NCI-H2029 treated with DMSO at 0.1 percent for 48 hours (cell line): ENCODE measurements around the gene RARRES1.
A peak's percentile ranks its signal among the peaks of the same experiment; 100 is the strongest.

Experiments
- DNase-seq: peaks from one replicate; lab custom pipeline; 2025; lab: John Stamatoyannopoulos, UW

The RARRES1 gene

DNA sequence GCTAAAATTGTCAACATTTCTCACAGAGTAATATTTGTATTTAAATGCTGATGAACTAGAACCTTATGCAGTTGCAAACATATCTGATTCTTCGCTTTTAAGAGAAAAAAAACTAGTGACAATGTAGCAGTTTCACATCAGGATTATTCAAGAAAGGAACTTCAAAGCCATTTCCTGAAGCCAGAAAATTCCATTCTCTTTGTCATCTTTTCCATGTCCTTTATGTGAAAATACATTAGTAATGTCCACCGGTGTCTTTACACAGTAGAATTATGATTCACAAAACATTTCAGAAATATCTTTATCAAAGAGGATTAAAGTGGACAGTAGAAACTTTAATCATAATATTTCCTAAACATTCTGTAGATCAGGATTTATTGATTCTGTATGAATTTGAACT, 47.1 kb downstream of the RARRES1 start:
- DNase-seq, result no peak

DNA sequence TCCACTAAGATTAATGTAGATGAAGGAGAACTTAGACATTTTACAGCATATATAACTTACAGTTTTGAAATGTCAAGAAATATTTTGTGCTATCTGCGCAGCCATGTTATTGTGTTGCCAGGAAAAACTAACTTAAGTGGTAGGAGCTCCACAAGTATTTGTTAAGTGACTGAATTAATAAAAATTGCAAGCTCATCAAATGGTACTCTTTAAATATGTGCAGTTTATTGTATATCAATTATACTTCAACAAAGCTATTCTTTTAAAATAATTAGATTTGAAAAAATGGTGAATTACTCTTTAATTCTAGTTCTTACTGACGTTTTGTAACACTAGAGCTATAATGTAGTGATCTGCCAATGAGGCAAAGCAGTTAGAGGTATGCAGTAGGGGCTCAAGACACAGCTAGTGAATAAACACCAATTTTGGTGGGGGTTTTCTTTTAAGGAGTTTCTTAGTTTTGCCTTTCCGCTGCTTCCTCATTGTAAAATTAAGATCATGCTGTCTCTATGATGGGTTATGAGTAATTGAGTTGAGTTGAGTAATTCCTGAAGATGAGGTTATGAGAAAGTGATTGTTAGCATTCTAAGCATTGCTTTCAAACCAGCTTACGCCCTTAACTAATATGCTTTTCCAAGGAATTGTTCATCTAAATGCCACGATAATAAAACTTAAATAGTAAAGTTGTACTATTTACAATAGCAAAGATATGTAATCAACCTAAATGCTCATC, 48.9 kb downstream of the RARRES1 start:
- no peak for DNase-seq

DNA sequence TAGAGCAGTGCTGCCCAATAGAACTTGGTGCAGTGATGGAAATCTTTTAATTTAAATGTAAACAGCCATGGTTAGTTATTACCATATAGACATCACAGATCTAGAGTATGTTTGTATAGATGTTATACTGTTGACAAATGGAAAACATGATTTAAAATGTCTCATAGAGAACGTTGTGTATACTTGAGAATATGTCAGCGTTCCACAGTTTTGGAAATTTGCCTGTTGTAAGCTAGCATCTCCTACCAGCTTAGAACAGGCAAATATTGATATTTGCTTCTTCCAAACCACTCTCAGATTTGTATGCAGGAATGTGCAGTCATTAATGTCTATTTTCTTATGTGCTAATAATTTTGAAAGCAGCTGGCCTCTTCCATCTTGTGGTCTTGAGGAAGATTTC, 51.4 kb downstream of the RARRES1 start:
- no peak for DNase-seq

DNA sequence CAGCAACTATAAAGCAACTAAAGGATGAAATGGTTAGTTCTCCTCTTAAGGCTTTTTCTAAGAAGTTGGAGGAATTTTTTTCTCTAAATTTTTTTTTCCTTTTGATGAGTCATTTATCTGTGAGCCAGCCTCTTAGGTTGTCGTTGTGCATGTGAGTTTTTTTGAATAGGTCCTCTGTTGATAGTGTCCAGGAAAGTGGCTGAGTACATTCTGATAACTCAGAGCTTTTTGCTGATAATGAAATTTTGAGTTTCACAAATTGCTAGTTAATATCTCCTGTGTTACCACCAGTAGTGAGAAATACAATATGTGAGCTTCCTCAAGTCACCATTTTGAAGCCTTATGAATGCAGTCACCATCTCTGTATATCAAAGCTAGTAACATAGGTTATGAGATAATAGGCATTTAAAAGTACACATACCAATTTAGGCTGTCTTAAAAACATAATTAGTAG, 52.7 kb downstream of the RARRES1 start:
- no peak for DNase-seq

DNA sequence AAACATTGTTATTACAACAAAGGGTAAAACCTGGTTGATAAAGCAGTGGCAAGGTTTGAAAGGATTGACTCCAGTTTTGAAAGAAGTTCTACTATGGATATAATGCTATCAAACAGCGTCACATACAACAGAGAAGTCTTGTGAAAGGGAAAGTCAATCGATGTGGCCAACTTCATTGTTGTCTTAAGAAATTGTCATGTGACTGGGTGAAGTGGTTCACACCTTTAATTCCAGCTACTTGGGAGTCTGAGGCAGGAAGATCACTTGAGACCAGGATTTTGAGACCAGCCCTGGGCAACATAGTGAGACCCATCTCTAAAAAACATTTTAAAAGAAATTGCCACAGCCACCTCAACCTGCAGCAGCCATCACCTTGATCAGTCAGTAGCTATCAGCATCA, 53.6 kb downstream of the RARRES1 start:
- no peak for DNase-seq

DNA sequence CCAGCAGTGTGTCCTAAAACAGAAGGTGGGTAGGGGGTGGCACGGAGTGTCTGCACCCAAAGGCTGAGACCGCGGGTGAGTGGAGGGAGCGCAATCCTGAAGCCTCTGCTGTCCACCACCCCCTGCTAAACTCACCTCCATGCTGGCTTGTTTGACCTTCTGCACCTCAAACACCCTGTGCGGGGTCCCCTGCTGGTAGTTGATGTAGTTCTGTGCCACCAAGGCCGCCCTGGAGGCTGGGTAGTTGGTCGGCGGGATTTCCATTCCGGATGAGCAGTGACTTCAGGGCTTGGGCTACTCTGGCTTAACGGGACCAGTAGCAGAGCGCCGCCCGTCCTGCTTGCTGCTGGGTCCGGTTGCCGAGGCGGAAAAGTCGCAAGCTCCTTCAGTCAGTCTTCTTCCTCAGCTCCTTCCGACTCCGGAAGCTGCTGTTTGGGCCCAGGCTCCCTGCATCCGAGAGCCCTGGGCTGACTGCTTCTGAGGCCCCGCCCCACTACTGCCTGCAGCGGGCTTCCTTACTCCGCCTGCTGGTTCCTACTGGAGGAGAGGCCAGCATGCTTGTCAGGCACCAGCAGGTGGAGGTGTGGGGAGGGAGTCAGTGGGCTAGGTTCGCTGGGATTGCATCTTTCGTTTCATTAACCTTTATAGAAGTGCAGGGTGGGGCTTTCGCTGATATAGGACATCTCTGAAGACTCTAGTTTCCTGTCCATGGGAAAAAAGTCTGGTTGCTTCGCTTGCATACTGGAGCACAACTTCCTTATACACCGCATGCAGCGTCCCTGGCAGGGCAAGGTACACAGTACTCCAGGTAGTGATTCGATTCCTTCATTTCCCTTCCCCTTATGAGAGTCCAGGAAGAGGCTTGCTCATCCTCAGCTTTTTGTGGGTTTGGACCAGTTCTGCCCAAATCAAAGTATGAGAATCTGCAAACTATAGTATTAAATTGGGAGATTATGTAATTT, 59.8 kb downstream of the RARRES1 start, which contains the start of gene LXN:
LXN (minus strand) TSS at position 434 of the 962 bp plus-strand sequence; CDS start at position 264, 170 bp downstream.
- DNase-seq, result peak; percentile 16

DNA sequence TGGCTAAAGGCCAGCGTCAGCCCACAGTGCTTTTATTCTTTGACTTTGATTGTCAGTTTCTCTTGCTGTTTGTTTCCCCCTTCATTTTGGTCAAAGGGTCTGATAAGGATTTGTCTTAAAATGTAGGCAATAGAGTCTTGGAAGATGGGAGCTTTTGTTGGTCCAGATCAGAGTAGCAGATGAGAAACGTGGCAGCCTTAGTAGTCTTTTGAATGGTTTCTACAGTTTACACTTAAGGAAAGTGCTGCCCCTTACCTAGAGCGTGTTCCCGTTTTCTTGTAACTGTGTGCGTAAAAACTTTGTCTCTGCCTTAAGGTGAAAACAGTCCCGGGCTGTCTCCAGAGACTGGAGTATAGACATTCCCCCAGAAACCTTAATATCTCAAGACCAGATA, 60.4 kb downstream of the RARRES1 start:
- no peak for DNase-seq

DNA sequence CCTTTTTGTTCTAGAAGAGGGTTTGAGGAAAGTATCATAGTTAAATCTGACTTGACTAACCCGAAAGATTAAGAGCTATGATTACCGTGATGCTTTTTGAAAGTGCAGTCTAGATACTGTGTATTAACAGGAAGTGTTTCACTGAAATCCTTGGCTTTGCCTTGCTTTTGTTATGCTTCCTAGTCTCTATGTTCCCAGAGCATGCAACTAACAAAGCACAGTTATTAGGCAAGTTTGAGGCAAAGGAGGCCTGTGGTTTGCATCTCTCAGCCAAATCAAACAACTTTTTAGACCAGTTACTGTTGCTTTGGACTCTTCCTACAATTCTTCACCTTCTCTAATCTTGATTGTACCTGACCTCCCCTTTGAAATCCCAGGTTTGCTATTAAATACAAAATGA, 63.8 kb downstream of the RARRES1 start:
- no peak for DNase-seq

DNA sequence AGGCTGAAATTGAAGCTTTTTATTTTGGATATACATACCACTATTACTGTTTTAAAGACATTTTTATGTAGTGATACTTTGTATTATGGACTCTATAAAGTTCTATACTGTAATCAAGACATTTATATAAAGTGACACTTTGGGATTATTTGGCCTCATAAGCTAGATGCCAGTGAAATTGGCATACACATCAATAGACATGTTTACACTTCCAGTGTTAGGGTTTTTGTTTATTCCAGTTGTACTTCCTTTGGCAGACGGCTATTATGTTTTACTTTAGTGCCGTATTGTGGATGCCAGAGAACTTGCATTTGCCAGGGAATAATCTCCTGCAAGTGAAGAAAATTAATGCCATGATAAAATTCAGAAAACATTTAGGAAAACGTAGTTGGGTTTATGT, 65.8 kb downstream of the RARRES1 start:
- no peak for DNase-seq

DNA sequence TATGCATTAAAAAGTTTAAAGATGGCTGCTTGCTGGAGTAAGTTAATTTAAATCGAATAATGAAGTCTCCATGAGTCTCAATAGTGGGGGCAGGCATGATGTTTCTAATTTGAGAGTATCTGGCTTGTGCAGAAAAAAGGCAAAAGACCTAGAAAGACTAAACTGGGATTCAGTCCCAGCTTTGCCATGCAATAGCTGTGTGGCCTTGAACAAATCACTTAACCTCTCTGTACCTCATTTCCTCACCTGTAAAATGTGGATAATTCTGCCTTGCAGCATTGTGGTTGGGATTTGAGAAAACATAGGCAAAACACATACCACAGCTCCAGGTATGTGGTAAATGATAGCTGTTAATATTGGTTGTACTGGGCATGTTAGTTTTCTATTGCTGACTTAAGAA, 68.4 kb downstream of the RARRES1 start:
- no peak for DNase-seq

DNA sequence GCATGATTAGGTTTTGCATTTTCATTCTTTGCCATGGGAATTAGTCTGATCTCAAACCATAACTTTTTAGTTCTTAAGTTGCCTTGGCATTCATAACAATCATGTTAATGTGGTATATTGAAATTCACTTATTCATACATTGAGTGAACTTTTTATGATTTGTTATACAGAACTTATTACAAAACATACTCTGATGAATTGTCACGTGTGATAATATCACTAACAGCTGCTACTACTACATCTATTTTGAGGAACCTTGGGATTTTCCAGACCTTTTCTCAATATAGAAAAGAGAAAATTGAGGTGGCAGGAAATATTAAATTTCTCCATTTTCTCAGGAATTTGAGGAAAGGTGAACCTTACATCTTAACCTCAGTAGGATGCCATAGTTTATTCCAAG, 69.0 kb downstream of the RARRES1 start:
- no peak for DNase-seq

DNA sequence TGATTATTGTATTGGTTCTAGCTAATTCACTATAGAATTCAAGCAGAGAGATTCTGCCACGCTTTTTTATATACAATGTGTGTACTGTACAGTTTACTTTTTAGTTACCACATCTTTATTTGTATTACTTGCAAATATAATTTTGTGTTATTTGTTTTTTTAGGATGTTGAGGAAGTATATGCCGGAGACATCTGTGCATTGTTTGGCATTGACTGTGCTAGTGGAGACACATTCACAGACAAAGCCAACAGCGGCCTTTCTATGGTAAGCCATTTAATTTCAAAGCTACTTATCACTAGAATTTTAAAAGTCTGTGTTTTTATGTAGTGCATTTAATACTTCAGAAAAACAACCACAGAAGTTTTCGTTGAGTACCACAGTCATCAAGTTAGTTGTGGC, 71.5 kb downstream of the RARRES1 start:
- DNase-seq, result no peak

DNA sequence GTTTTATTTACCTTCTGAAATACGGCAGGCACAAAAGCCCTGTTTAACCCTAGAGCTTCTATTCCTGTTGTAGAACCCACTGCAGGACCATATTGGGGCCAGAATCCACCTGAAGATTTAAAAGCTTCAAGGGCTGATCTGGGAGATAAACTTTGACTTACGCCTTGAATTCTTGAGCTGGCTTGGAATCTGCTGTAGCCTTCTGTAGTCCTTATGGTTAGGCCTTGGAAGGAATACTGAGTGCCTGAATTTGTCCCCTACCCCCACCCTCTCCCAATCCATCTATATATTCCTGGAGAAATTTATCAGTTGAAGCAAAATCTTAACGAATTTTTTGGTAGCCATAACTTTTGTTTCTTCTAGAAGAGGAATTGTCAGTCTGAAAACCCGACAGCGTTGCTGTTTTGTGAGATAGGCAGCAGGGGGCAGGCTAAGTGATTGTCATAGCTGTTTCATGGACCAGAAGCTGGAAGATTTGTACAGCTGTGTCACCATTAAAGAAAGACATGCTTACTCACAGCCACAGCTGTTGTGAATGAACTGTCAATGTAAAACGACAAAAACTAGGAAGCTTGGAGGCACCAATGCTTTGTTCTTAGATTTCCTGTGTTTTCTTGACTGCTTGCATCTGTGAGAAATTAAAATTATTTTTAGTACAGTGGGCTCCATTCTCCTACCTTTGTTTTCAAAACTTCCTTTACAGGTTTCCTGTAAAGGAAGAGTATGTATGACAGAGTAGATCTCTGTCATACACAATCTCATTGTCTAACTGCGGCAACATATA, 72.6 kb downstream of the RARRES1 start:
- no peak for DNase-seq

DNA sequence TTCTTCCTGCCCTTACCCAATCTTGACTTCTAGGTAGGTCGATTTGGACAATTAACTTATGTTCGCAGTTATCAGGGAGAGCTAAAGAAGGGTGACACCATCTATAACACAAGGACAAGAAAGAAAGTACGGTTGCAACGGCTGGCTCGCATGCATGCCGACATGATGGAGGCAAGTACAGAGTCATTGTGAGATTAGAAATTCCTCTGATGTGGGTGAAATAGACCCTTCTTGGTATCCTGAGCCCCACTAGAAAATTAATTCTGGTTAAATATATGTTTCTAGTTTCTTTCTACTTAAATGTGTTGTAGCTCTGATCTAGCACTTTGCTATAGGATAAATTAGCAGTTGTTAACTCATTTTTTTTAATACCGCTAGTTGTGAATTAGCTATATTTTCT, 73.4 kb downstream of the RARRES1 start:
- DNase-seq, result no peak

DNA sequence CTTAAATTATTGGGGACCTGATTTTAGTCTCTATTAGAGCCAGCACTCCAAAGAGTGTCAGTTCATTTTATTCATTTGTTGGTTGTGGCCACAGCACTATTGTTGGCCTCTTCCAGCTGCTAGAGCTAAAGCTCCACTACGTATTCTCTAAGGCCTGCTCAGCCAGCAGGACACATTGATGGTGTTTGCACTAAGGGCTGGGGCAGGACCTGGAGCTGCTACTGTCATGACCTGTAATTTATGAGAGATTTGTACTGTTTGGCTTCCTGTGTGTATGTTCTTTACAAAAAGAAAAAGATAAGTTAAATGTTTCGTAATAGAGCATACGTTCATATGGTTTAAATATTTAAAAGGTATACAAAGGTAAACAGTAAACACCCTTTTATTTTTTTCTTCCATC, 79.8 kb downstream of the RARRES1 start:
- no peak for DNase-seq

DNA sequence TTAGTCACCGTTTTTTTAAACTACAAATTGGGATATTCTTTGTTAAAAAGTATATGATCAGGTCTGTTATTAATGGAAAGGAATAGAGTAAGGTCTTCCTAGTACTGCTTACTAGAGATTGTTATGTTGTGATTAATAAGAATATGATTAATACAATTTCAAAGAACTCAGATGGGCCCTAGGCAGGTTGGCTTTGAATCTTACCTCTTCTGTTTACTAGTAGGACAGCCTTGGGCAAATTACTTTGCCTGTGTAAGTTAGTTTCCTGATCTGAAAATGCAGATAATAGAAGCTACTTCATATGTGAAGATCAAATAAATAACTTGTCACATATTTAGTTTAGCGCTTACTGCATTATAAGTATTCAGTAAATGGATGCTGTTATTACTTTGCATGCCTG, 81.1 kb downstream of the RARRES1 start:
- no peak for DNase-seq

DNA sequence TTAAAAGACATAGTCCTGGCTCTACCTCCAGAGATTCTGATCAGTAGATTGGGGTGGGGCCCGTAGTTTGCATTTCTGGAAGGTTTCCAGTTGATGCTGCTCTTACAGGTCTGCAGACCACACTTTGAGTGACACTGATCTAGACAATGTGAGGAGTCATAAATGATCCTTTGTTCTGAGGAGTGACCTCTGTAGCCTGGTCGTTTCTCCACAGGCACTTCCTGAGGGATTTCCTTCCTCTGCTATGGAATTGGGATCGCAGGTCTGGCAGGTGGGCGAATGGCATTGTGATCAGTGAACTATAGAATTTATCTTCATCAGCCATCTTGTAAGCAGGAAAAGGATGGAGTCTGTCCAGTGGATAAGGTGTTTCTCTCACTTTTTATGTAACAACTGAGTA, 82.5 kb downstream of the RARRES1 start:
- no peak for DNase-seq
